HEK293 (cell line): Measurements from ENCODE around the gene ATP2A3.
A peak's percentile ranks its signal among the peaks of the same experiment; 100 is the strongest.
"Not testable (repeated sequence)": the region's sequence is repeated elsewhere in the genome, so short reads cannot be mapped to it uniquely, and the experiment has no call there.

ENCODE experiments used
- CTCF ChIA-PET: fragments of 350-600 bp; formaldehyde crosslinking; extraction: SDS; loops from one replicate; lab custom pipeline; 2021; ENCODE audit warnings: antibody characterized with exemption; lab: Yijun Ruan, JAX
- POLR2A ChIA-PET: fragments of 300-600 bp; formaldehyde crosslinking; extraction: SDS; loops from one replicate; lab custom pipeline; 2020; ENCODE audit warnings: antibody characterized with exemption, inconsistent platforms; lab: Yijun Ruan, JAX
- H3K27ac ChIP-seq: fragments of 200-500 bp; sonication (Bioruptor generic); 2 replicates; pipeline ENCODE4 v1.5.1; 2014; ENCODE audit warnings: low read depth, low read length, control low read depth, inconsistent platforms; ENCODE audit errors: extremely low read depth
- H3K36me3 ChIP-seq, 2 experiments: fragments of 200-500 bp in 1 of 2; sonication (Bioruptor generic) in 1 of 2; 1 replicate in 1 of 2; 2 replicates in 1 of 2; pipeline ENCODE4 v1.5.1; 2014 to 2017; ENCODE audit warnings: inconsistent platforms in 2 of 2, low read length in 2 of 2; ENCODE audit not compliant: control insufficient read depth in 2 of 2, insufficient read depth in 1 of 2
- H3K4me1 ChIP-seq: fragments of 200-500 bp; sonication (Bioruptor generic); 2 replicates; pipeline ENCODE4 v1.5.1; 2014; ENCODE audit warnings: mild to moderate bottlenecking, low read length, inconsistent platforms; ENCODE audit not compliant: control insufficient read depth, insufficient read depth
- H3K4me3 ChIP-seq: 2 replicates; pipeline ENCODE4 v1.5.1; 2011; ENCODE audit warnings: low read depth, mild to moderate bottlenecking, control low read depth, low read length, moderate library complexity
- H3K9me3 ChIP-seq: fragments of 200-500 bp; sonication (Bioruptor generic); 2 replicates; pipeline ENCODE4 v1.5.1; 2014; ENCODE audit warnings: low read depth, low read length, inconsistent platforms; ENCODE audit not compliant: control insufficient read depth, insufficient read depth
- KLF16 ChIP-seq: fragments of 450-650 bp; formaldehyde crosslinking; IDR thresholded peaks from 2 replicates; pipeline ENCODE4 v1.5.1; 2017; ENCODE audit warnings: missing biosample characterization, missing genetic modification characterization
- SETDB1 ChIP-seq: IDR thresholded peaks from one replicate; pipeline ENCODE4 v1.6.1; 2017; ENCODE audit warnings: mild to moderate bottlenecking, low read length, moderate library complexity, mixed read lengths; ENCODE audit not compliant: insufficient read length
- ZBTB1 ChIP-seq: fragments of 450-650 bp; formaldehyde crosslinking; IDR thresholded peaks from 2 replicates; pipeline ENCODE4 v1.5.1; 2016; ENCODE audit warnings: missing biosample characterization, missing genetic modification characterization
- ZBTB7A ChIP-seq: fragments of 450-650 bp; formaldehyde crosslinking; IDR thresholded peaks from 2 replicates; pipeline ENCODE4 v1.5.1; 2016; ENCODE audit warnings: low read depth, missing biosample characterization, missing genetic modification characterization
- ZBTB8A ChIP-seq: fragments of 450-650 bp; formaldehyde crosslinking; IDR thresholded peaks from 2 replicates; pipeline ENCODE4 v1.5.1; 2016; ENCODE audit warnings: missing biosample characterization, missing genetic modification characterization
- ZNF140 ChIP-seq: fragments of 450-650 bp; formaldehyde crosslinking; IDR thresholded peaks from 2 replicates; pipeline ENCODE4 v1.5.1; 2016; ENCODE audit warnings: missing biosample characterization, missing genetic modification characterization
- ZNF2 ChIP-seq: fragments of 450-650 bp; formaldehyde crosslinking; IDR thresholded peaks from 2 replicates; pipeline ENCODE4 v1.5.1; 2016; ENCODE audit warnings: missing biosample characterization, missing genetic modification characterization
- ZNF202 ChIP-seq: fragments of 450-650 bp; formaldehyde crosslinking; IDR thresholded peaks from 2 replicates; pipeline ENCODE4 v1.5.1; 2016; ENCODE audit warnings: missing biosample characterization, missing genetic modification characterization, borderline replicate concordance
- ZNF280D ChIP-seq: fragments of 450-650 bp; formaldehyde crosslinking; IDR thresholded peaks from 2 replicates; pipeline ENCODE4 v1.5.1; 2016; ENCODE audit warnings: missing biosample characterization, missing genetic modification characterization
- ZNF354C ChIP-seq: fragments of 450-650 bp; formaldehyde crosslinking; IDR thresholded peaks from 2 replicates; pipeline ENCODE4 v1.5.1; 2016; ENCODE audit warnings: missing biosample characterization, missing genetic modification characterization, low read depth, borderline replicate concordance
- ZNF404 ChIP-seq: fragments of 450-650 bp; formaldehyde crosslinking; IDR thresholded peaks from 2 replicates; pipeline ENCODE4 v1.5.1; 2017; ENCODE audit warnings: missing biosample characterization, missing genetic modification characterization
- ZNF426 ChIP-seq: fragments of 450-650 bp; formaldehyde crosslinking; IDR thresholded peaks from 2 replicates; pipeline ENCODE4 v1.5.1; 2017; ENCODE audit warnings: missing biosample characterization, missing genetic modification characterization, mild to moderate bottlenecking, inconsistent platforms, moderate library complexity
- ZNF548 ChIP-seq: fragments of 450-650 bp; formaldehyde crosslinking; IDR thresholded peaks from 2 replicates; pipeline ENCODE4 v1.5.1; 2016; ENCODE audit warnings: missing biosample characterization, missing genetic modification characterization
- ZNF555 ChIP-seq: fragments of 450-650 bp; formaldehyde crosslinking; conservative IDR thresholded peaks from 2 replicates; pipeline ENCODE4 v1.5.1; 2017; ENCODE audit warnings: missing biosample characterization, mild to moderate bottlenecking, missing genetic modification characterization, inconsistent platforms
- ZNF558 ChIP-seq: fragments of 450-650 bp; formaldehyde crosslinking; IDR thresholded peaks from 2 replicates; pipeline ENCODE4 v1.5.1; 2016; ENCODE audit warnings: missing biosample characterization, missing genetic modification characterization
- ZNF580 ChIP-seq: fragments of 450-650 bp; formaldehyde crosslinking; IDR thresholded peaks from 2 replicates; pipeline ENCODE4 v1.5.1; 2016; ENCODE audit warnings: missing biosample characterization, missing genetic modification characterization
- ZNF768 ChIP-seq: fragments of 450-650 bp; formaldehyde crosslinking; IDR thresholded peaks from 2 replicates; pipeline ENCODE4 v1.5.1; 2018; ENCODE audit warnings: missing biosample characterization, mild to moderate bottlenecking, missing genetic modification characterization

Gene ATP2A3

GRCh38 chr17:3951003-3951402 lies 13.2 kb downstream of the ATP2A3 start (continued):
- TF ChIP-seq ZNF280D (tag by site-specific recombination): no peak
- peak; percentile 84 for TF ChIP-seq ZNF426 (tag by site-specific recombination)
- TF ChIP-seq ZBTB8A (tag by site-specific recombination): peak; percentile 81
- peak; percentile 66; the same call in 1 of the 2 replicates for TF ChIP-seq ZNF140 (tag by site-specific recombination)
- peak; percentile 82; the same call in 1 of the 2 replicates for TF ChIP-seq ZNF558
- 0 out of 2 replicates have a peak, but pooled peaks have one; percentile 26 for TF ChIP-seq ZNF202 (tag by site-specific recombination)
- 0 out of 2 replicates have a peak, but pooled peaks have one; percentile 36 for TF ChIP-seq ZNF354C
- no peak for TF ChIP-seq ZNF2 (tag by site-specific recombination)
- peak; percentile 73 for TF ChIP-seq ZNF555 (tag by site-specific recombination)
- 0 out of 2 replicates have a peak, but pooled peaks have one; percentile 38 for TF ChIP-seq ZNF580 (tag by site-specific recombination)
- TF ChIP-seq, all 188 proteins: peak for 27

GRCh38 chr17:3950584-3950983 lies 13.7 kb downstream of the ATP2A3 start:
- Histone ChIP-seq H3K4me3 (no peak overlapping the region), H3K9me3 (no peaks in the 10 kb centered on the region), H3K36me3 (no peaks in the 10 kb centered on the region), H3K27ac (no peak overlapping the region), H3K4me1 (no peaks in the 10 kb centered on the region)
- ChIA-PET POLR2A (no interaction called here), CTCF (interaction anchor here (0.6 kb wide), 1 partner anchor 60 kb away, joined by 4 read pairs; no protein-coding TSS in a partner anchor)
- TF ChIP-seq ZBTB1 (tag by site-specific recombination): no peak
- no peak for TF ChIP-seq ZNF404 (tag by site-specific recombination)
- TF ChIP-seq ZNF280D (tag by site-specific recombination): no peak
- no peak for TF ChIP-seq KLF16
- no peak for TF ChIP-seq ZBTB7A (tag by site-specific recombination)
- no peak for TF ChIP-seq SETDB1

DNA sequence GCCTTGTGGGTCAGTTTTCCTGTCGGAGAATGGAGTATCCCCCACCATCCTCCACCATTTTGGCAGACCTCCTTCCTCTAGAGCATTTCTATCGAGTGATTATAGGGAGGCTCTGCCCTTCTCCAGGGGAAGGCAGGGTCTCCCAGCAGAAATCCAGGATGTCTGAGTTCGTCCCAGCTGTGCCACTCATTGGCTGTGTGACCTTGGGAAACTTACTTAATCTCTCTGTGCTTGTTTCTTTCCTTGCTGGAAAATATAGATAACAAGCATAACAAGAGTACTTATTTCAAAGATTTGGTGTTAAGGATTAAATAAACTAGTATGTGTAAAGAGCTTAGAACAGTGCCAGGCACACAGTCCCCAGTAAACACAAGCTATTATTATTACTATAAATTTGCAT lies 14.8 kb downstream of the ATP2A3 start:
- no peaks in the 10 kb centered on the region for H3K9me3 ChIP-seq
- CTCF ChIA-PET: interaction anchor here (0.5 to 4.6 kb wide), 3 partner anchors 30 to 62 kb away, joined by 3 to 31 read pairs (median 3); no protein-coding TSS in a partner anchor
- H3K36me3 ChIP-seq: no peaks in the 10 kb centered on the region
- no peak overlapping the region for H3K27ac ChIP-seq
- POLR2A ChIA-PET: no interaction called here
- H3K4me3 ChIP-seq: no peak overlapping the region
- 0 out of 2 replicates have a peak, but pooled peaks have one; percentile 63 for TF ChIP-seq ZNF768 (tag by site-specific recombination)
- no peak for TF ChIP-seq ZNF548 (tag by site-specific recombination)
- peaks cover 1% of the 10 kb centered on the region; the same call in 1 of the 2 replicates for H3K4me1 ChIP-seq

DNA sequence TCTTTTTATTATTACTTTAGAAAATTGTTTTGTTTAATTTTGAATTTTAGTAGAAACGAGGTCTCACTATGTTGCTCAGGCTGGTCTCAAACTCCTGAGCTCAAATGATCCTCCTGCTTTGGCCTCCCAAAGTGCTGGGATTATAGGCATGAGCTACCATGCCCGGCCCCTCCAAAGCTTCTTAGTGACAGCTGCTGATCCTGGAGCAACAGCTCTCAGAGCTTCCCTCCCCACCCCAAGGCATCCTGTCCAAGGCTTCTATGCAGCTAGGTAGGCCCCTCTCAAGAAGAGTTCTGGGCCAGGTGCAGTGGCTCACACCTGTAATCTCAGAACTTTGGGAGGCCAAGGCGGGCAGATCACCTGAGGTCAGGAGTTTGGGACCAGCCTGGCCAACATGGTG lies 15.7 kb downstream of the ATP2A3 start:
- ChIA-PET POLR2A (interaction anchor here (0.7 kb wide), 1 partner anchor 41 kb away, joined by 3 read pairs; no protein-coding TSS in a partner anchor), CTCF (interaction anchor here (0.7 to 4.6 kb wide), 6 partner anchors 31 to 260 kb away, joined by 3 to 31 read pairs (median 4); no protein-coding TSS in a partner anchor)
- not testable (repeated sequence) for H3K9me3 ChIP-seq, H3K4me1 ChIP-seq, H3K27ac ChIP-seq, H3K4me3 ChIP-seq, H3K36me3 ChIP-seq
